Hepatocyte (in vitro differentiated cells): ENCODE results near the gene SUPV3L1. TPM values are rescaled to one million over a fixed set of nuclear protein-coding genes. Genes with fewer than 3 reads are reported as not detected.

Experiments
- DNase-seq: peaks from one replicate; pipeline ENCODE4 v3.0.0-alpha.2; 2016; ENCODE audit warnings: low spot score
- H2AFZ ChIP-seq: fragments of 200-600 bp; sonication (generic); 2 replicates; pipeline ENCODE4 v1.6.0; 2016; ENCODE audit warnings: antibody characterized with exemption, mild to moderate bottlenecking
- H3K27ac ChIP-seq: fragments of 200-600 bp; sonication (generic); 2 replicates; pipeline ENCODE4 v1.5.1; 2016; ENCODE audit warnings: mild to moderate bottlenecking
- H3K27me3 ChIP-seq: fragments of 200-600 bp; sonication (generic); 2 replicates; pipeline ENCODE4 v1.6.1; 2016
- H3K36me3 ChIP-seq: fragments of 200-600 bp; sonication (generic); replicated peaks from 2 replicates; pipeline ENCODE4 v1.5.1; 2016; ENCODE audit warnings: low read depth; ENCODE audit not compliant: insufficient read depth
- H3K4me1 ChIP-seq: fragments of 200-600 bp; sonication (generic); 2 replicates; pipeline ENCODE4 v1.5.1; 2016; ENCODE audit warnings: mild to moderate bottlenecking, moderate library complexity; ENCODE audit not compliant: insufficient read depth
- H3K4me2 ChIP-seq: fragments of 200-600 bp; sonication (generic); 2 replicates; pipeline ENCODE4 v1.6.0; 2016
- H3K4me3 ChIP-seq: fragments of 200-600 bp; sonication (generic); 2 replicates; pipeline ENCODE4 v1.5.1; 2016; ENCODE audit warnings: mild to moderate bottlenecking
- H3K79me2 ChIP-seq: fragments of 200-600 bp; sonication (generic); 2 replicates; pipeline ENCODE4 v1.6.0; 2017; ENCODE audit warnings: mild to moderate bottlenecking
- H3K9me2 ChIP-seq: fragments of 200-600 bp; sonication (generic); replicated peaks from 2 replicates; pipeline ENCODE4 v1.6.0; 2017; ENCODE audit warnings: mild to moderate bottlenecking; ENCODE audit not compliant: insufficient read depth
- H3K9me3 ChIP-seq: fragments of 200-600 bp; sonication (generic); 2 replicates; pipeline ENCODE4 v1.5.1; 2016; ENCODE audit warnings: low read depth, mild to moderate bottlenecking
- H4K20me1 ChIP-seq: fragments of 200-600 bp; sonication (generic); 2 replicates; pipeline ENCODE4 v1.6.0; 2016; ENCODE audit warnings: mild to moderate bottlenecking; ENCODE audit not compliant: insufficient read depth, poor library complexity, severe bottlenecking
- EZH2 ChIP-seq: fragments of 200-600 bp; sonication (generic); IDR thresholded peaks from 2 replicates; pipeline ENCODE4 v1.6.1; 2016; ENCODE audit warnings: antibody characterized with exemption, mild to moderate bottlenecking, borderline replicate concordance
- EZH2phosphoT487 ChIP-seq: fragments of 200-600 bp; sonication (generic); IDR thresholded peaks from one replicate; pipeline ENCODE4 v1.6.1; 2018; ENCODE audit warnings: antibody characterized with exemption, mild to moderate bottlenecking, low read depth, moderate library complexity; ENCODE audit not compliant: unreplicated experiment, severe bottlenecking
- WGBS: methylation state at CpG from one replicate; pipeline ENCODE4 v1.1.6; 2016; ENCODE audit warnings: low lambda C conversion rate; ENCODE audit errors: missing lambda C conversion rate; 5-methylcytosine and 5-hydroxymethylcytosine counted together
- polyA plus RNA-seq: library from polyadenylated mRNA; unstranded; fragments of >200 nt; fragmentation: Nextera tagmentation; extraction: Ambion mirVana; gene quantifications from 2 replicates; pipeline ENCODE4 v1.2.1, GENCODE V29; 2016
- total RNA-seq: library from RNA; depleted of rRNA; stranded (reverse); fragments of >200 nt; gene quantifications from 2 replicates; pipeline ENCODE4 v1.2.3, GENCODE V29; 2014
- TF ChIP-seq, protein P1 (sequence below): fragments of 200-600 bp; sonication (generic); IDR thresholded peaks from 2 replicates; pipeline ENCODE4 v1.5.1; 2016; ENCODE audit warnings: antibody characterized with exemption, mild to moderate bottlenecking; ENCODE audit not compliant: poor library complexity

The SUPV3L1 gene
- total and polyA plus RNA-seq, 2 experiments from 2014 or later, result 27.6 to 27.9 TPM

DNA sequence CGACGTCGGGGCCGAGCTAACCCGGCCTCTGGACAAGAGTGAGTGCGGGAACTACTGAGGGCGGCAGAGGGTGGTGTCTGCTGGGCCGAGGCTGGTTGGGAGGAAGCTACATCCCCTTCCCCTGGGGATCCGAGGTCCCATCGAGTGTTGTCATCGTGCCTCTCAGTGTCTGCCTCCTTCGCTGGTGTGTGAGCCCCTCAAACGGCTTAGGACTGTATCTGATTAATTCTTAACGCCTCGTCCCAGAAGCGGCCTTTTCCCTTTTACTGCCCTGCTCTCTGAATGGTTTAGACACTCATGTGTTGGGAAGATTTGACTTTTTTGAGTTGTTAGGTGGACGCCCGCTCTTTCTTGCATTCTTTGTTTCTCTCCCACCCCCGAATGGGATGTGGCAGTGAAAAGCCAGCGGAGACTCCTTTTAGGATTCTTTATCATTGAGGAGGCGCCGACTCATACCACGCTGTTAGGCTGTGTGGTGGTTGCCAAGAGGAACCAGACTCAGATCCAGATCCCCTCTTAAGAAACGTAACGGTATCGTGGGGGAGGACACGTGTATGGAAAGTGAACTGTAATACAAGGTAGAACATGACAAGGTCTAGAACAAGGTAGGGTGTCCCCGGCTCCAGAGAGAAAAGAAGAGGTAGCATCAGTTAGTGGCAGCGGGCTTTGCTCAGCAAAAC lies 631 bp downstream of the SUPV3L1 start:
- H3K79me2 ChIP-seq, result peaks cover 52% of the 10 kb centered on the region
- no peaks in the 10 kb centered on the region for H3K9me2 ChIP-seq

DNA sequence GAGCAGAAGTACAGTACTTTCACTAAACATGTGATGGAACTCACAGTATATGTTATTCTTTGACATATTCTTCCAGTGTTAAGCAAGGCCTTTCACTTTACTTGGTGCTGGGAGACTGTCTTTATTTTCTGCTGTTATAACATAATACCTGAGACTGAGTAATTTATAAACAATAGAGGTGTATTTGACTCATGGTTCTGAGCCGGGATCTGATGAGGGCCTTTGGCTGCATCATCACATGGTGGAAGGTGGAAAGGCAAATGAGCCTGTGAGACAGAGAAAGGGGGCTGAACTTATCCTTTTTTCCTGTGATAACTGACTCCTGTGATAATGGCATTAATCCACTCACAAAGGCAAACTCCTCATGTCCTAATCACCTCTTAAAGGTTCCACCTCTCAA lies 1.4 kb downstream of the SUPV3L1 start:
- Histone ChIP-seq H2AFZ (no peak overlapping the region), H3K27ac (no peak overlapping the region)
- WGBS, result 96% methylated on average over 1 of the region's 1 CpG

More for the DNA sequence above, 631 bp downstream of the SUPV3L1 start:
- no peaks in the 10 kb centered on the region for H4K20me1 ChIP-seq
- peak overlapping the region; percentile 42 for H2AFZ ChIP-seq
- TF ChIP-seq EZH2phosphoT487 (no peak), EZH2 (no peak)
- TF ChIP-seq, protein P1, sequence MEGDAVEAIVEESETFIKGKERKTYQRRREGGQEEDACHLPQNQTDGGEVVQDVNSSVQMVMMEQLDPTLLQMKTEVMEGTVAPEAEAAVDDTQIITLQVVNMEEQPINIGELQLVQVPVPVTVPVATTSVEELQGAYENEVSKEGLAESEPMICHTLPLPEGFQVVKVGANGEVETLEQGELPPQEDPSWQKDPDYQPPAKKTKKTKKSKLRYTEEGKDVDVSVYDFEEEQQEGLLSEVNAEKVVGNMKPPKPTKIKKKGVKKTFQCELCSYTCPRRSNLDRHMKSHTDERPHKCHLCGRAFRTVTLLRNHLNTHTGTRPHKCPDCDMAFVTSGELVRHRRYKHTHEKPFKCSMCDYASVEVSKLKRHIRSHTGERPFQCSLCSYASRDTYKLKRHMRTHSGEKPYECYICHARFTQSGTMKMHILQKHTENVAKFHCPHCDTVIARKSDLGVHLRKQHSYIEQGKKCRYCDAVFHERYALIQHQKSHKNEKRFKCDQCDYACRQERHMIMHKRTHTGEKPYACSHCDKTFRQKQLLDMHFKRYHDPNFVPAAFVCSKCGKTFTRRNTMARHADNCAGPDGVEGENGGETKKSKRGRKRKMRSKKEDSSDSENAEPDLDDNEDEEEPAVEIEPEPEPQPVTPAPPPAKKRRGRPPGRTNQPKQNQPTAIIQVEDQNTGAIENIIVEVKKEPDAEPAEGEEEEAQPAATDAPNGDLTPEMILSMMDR, result no peak
- peaks cover 9% of the 10 kb centered on the region for H3K4me1 ChIP-seq
- peak; percentile 49 for DNase-seq
- no peaks in the 10 kb centered on the region for H3K27me3 ChIP-seq
- H3K27ac ChIP-seq, result peak overlapping the region; percentile 91
- H3K4me3 ChIP-seq, result peak overlapping the region; percentile 54
- H3K9me3 ChIP-seq, result no peaks in the 10 kb centered on the region
- H3K4me2 ChIP-seq, result peak overlapping the region; percentile 72
- no peaks in the 10 kb centered on the region for H3K36me3 ChIP-seq
- WGBS, result 6% methylated on average over 29 of the region's 29 CpGs

DNA sequence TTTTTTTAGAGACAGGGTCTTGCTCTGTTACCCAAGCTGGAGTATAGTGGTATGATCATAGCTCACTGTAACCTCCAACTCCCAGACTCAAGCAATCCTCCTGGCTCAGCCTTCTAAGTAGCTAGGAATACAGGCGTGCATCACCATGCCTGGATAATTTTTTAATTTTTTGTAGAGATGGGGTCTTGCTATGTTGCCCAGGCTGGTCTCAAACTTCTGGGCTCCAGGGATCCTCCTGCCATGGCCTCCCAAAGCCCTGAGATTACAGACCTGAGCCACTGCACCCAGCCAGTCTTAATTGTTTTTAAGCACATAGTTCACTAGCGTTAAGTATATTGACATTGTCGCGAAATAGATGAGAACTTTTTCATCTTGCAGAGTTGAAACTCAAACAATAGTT lies 2.0 kb downstream of the SUPV3L1 start:
- no peak overlapping the region for H3K27ac ChIP-seq
- H3K36me3 ChIP-seq, result no peaks in the 10 kb centered on the region
- no peaks in the 10 kb centered on the region for H3K9me3 ChIP-seq
- H3K79me2 ChIP-seq, result peaks cover 62% of the 10 kb centered on the region
- TF ChIP-seq EZH2phosphoT487, result no peak
- no peak for TF ChIP-seq EZH2
- TF ChIP-seq, protein P1, result no peak
- no peak overlapping the region for H2AFZ ChIP-seq
- no peaks in the 10 kb centered on the region for H4K20me1 ChIP-seq
- H3K27me3 ChIP-seq, result no peaks in the 10 kb centered on the region
- H3K4me1 ChIP-seq, result peaks cover 9% of the 10 kb centered on the region
- H3K4me3 ChIP-seq, result no peak overlapping the region
- no peaks in the 10 kb centered on the region for H3K9me2 ChIP-seq
- peak overlapping the region; percentile 72 for H3K4me2 ChIP-seq
- 97% methylated on average over 4 of the region's 4 CpGs for WGBS
- no peak for DNase-seq

More for the DNA sequence above, 1.4 kb downstream of the SUPV3L1 start:
- Histone ChIP-seq H3K79me2 (peaks cover 58% of the 10 kb centered on the region), H3K27me3 (no peaks in the 10 kb centered on the region), H4K20me1 (no peaks in the 10 kb centered on the region), H3K4me3 (peak overlapping the region; percentile 54), H3K36me3 (no peaks in the 10 kb centered on the region), H3K4me1 (peaks cover 9% of the 10 kb centered on the region), H3K4me2 (peak overlapping the region; percentile 72), H3K9me2 (no peaks in the 10 kb centered on the region), H3K9me3 (no peaks in the 10 kb centered on the region)
- TF ChIP-seq, protein P1, result no peak
- no peak for TF ChIP-seq EZH2phosphoT487
- TF ChIP-seq EZH2, result no peak
- DNase-seq, result no peak
